ENCODE measurements around the gene KRTAP1-5. TPM values are rescaled to one million over a fixed set of nuclear protein-coding genes. Genes with fewer than 3 reads are reported as not detected.
"Not testable (repeated sequence)": the region's sequence is repeated elsewhere in the genome, so short reads cannot be mapped to it uniquely, and the experiment has no call there.

Gene KRTAP1-5
- total RNA-seq, 1 experiment from 2014 or later = not detected

DNA sequence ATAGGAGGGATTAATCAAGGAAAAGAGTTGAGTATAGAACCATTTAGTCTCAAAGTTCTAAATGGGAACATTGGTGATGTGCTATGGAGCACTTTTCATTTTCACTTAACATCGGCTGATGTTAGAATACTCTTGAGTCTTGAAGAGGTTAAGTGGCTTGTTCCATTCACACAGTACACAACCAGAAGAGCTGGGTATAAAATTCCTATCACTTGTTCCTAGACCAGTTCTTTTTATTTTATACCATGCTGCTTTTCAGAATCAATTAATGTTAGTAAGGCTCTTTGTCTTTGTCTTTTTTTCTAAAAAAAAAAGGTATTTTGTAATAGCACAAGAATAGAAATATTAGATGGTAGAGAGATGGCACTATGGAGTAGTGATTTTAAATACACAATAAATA is 15.9 kb upstream of the KRTAP1-5 start:
- Histone ChIP-seq H3K27ac (ENCODE audit: low read length) (no peak overlapping the region), H3K9me3 (ENCODE audit: control insufficient read depth, insufficient read depth, low read depth, low read length) (no peaks in the 10 kb centered on the region), H3K36me3 (ENCODE audit: control insufficient read depth, insufficient read depth, low read length) (no peaks in the 10 kb centered on the region), H3K27me3 (ENCODE audit: control insufficient read depth, insufficient read depth, low read length) (no peaks in the 10 kb centered on the region), H3K4me3 (ENCODE audit: low read depth in 2 of 2, low read length in 2 of 2) (no peak overlapping the region), H3K4me1 (ENCODE audit: control insufficient read depth, insufficient read depth, low read length) (no peaks in the 10 kb centered on the region)
- DNase-seq (ENCODE audit: low read depth, low spot score) (no peak), ATAC-seq (no peak)
- CTCF ChIA-PET = no interaction called here
- intact Hi-C loops (cut with micrococcal nuclease; ENCODE audit: unreplicated experiment) = no loop called here
- POLR2A ChIA-PET = interaction anchor here (0.6 kb wide), 1 partner anchor 726 kb away, joined by 3 read pairs; no protein-coding TSS in a partner anchor
- BruUV-seq (replicated peaks) = no TSS peak
- in situ Hi-C loops (cut with HindIII; ENCODE audit: low pct_unique_long_range_greater_than_20kb, low sequenced_read_pairs) = no loop called here
- TF ChIP-seq, protein P1, sequence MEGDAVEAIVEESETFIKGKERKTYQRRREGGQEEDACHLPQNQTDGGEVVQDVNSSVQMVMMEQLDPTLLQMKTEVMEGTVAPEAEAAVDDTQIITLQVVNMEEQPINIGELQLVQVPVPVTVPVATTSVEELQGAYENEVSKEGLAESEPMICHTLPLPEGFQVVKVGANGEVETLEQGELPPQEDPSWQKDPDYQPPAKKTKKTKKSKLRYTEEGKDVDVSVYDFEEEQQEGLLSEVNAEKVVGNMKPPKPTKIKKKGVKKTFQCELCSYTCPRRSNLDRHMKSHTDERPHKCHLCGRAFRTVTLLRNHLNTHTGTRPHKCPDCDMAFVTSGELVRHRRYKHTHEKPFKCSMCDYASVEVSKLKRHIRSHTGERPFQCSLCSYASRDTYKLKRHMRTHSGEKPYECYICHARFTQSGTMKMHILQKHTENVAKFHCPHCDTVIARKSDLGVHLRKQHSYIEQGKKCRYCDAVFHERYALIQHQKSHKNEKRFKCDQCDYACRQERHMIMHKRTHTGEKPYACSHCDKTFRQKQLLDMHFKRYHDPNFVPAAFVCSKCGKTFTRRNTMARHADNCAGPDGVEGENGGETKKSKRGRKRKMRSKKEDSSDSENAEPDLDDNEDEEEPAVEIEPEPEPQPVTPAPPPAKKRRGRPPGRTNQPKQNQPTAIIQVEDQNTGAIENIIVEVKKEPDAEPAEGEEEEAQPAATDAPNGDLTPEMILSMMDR (IDR thresholded peaks at IDR 0.05) = no peak
- no peak for TF ChIP-seq TCF7L2 (IDR thresholded peaks at IDR 0.05; ENCODE audit: low read depth, low read length)

DNA sequence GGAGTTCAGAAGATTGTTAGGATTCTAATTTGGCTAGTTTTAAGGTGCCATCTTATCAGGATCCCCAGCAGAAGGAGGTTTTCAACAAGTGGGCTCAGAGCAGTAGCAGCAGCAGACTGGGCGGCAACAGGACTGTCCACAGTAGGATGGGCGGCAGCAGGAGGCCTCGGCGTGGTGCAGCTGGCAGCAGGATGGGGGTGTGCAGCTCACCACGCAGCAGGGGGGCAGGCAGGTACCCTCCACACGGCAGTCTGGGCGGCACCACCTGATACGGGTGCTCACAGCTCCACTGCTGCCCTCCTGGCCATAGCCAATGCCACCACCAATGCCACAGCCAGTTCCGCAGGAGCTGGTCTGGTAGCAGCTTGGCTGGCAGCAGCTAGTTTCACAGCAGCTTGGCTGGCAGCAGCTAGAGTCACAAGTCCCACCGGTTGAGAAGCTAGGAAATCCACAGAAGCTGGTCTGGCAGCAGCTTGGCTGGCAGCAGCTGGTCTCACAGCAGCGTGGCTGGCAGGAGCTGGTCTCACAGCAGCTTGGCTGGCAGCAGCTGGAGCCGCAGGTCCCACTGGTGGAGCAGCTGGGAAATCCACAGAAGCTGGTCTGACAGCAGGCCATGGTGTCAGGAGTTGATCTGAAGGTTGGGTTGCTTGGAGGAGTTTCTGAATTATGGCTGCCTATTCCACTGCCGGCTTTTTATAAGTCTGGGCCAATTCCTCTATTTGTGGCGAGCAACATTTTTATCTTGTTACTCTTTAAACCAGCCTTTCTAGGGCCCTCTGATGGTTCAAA is 14.0 kb upstream of the KRTAP1-5 start, which contains the start of gene KRTAP1-1:
Gene KRTAP1-1, minus strand, starts transcription at position 668 of the 789 bp plus-strand sequence. Its CDS starts 53 bp downstream, at position 615.
- H3K4me3 ChIP-seq (ENCODE audit: low read depth in 2 of 2, low read length in 2 of 2); CTCF ChIA-PET; in situ Hi-C loops (cut with HindIII; ENCODE audit: low pct_unique_long_range_greater_than_20kb, low sequenced_read_pairs); H3K27me3 ChIP-seq (ENCODE audit: control insufficient read depth, insufficient read depth, low read length); intact Hi-C loops (cut with micrococcal nuclease; ENCODE audit: unreplicated experiment); BruUV-seq (replicated peaks); DNase-seq (ENCODE audit: low read depth, low spot score); H3K9me3 ChIP-seq (ENCODE audit: control insufficient read depth, insufficient read depth, low read depth, low read length); POLR2A ChIA-PET; H3K27ac ChIP-seq (ENCODE audit: low read length); H3K4me1 ChIP-seq (ENCODE audit: control insufficient read depth, insufficient read depth, low read length); H3K36me3 ChIP-seq (ENCODE audit: control insufficient read depth, insufficient read depth, low read length): not testable (repeated sequence)
- peak; percentile 68; the same call in 1 of the 2 replicates for ATAC-seq

DNA sequence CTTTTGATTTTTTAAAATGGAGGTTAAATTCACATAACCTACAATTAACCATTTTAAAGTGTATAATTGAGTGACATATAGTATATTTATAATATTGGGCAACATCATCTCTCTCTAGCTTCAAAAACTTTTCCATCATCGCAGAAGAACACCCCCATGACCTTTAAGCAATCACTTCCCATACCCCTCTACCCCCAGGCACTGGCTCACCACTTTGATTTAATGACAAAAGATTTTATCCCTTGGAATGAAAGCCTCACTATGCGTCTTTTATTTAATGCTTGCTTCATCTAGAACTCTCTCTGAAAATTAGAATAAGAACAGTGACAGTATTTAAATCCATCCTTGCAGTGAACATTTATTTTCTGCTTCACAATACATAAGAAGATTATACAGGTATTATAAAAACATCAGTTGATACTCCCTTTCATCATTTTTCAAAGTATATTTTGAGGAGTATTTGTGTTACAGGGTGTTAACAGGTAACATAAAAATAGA is 10.9 kb upstream of the KRTAP1-5 start:
- ATAC-seq = no peak
- in situ Hi-C loops (cut with HindIII; ENCODE audit: low pct_unique_long_range_greater_than_20kb, low sequenced_read_pairs) (no loop called here), intact Hi-C loops (cut with micrococcal nuclease; ENCODE audit: unreplicated experiment) (no loop called here)
- no peak for DNase-seq (ENCODE audit: low read depth, low spot score)
- H3K4me1 ChIP-seq (ENCODE audit: control insufficient read depth, insufficient read depth, low read length) = no peaks in the 10 kb centered on the region
- POLR2A ChIA-PET = no interaction called here
- no peaks in the 10 kb centered on the region for H3K9me3 ChIP-seq (ENCODE audit: control insufficient read depth, insufficient read depth, low read depth, low read length)
- CTCF ChIA-PET = no interaction called here
- H3K27me3 ChIP-seq (ENCODE audit: control insufficient read depth, insufficient read depth, low read length) = no peaks in the 10 kb centered on the region
- no peak for TF ChIP-seq SIN3A (IDR thresholded peaks at IDR 0.05; ENCODE audit: borderline replicate concordance, insufficient read depth, low read depth, low read length)
- TF ChIP-seq, protein P1 (IDR thresholded peaks at IDR 0.05) = no peak
- no peak for TF ChIP-seq TCF7L2 (IDR thresholded peaks at IDR 0.05; ENCODE audit: low read depth, low read length)
- TF ChIP-seq POLR2AphosphoS5 (IDR thresholded peaks at IDR 0.05; ENCODE audit: low read depth, low read length) = no peak
- no peak overlapping the region for H3K4me3 ChIP-seq (ENCODE audit: low read depth in 2 of 2, low read length in 2 of 2)
- no peaks in the 10 kb centered on the region for H3K36me3 ChIP-seq (ENCODE audit: control insufficient read depth, insufficient read depth, low read length)
- H3K27ac ChIP-seq (ENCODE audit: low read length) = no peak overlapping the region
- no TSS peak for BruUV-seq (replicated peaks)

DNA sequence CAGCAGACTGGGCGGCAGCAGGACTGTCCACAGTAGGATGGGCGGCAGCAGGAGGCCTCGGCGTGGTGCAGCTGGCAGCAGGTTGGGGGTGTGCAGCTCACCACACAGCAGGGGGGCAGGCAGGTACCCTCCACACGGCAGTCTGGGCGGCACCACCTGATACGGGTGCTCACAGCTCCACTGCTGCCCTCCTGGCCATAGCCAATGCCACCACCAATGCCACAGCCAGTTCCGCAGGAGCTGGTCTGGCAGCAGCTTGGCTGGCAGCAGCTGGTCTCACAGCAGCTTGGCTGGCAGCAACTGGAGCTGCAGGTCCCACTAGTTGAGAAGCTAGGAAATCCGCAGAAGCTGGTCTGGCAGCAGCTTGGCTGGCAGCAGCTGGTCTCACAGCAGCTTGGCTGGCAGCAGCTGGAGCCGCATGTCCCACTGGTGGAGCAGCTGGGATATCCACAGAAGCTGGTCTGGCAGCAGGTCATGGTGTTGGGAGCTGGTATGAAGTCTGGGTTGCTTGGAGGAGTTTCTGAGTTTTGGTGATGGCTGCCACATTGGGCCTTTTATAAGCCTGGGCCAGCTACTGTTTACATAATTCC is 7.4 kb upstream of the KRTAP1-5 start, which contains the start of gene KRTAP1-3:
Gene KRTAP1-3, minus strand, starts transcription at position 529 of the 590 bp plus-strand sequence. Its CDS starts 53 bp downstream, at position 476.
- intact Hi-C loops (cut with micrococcal nuclease; ENCODE audit: unreplicated experiment); CTCF ChIA-PET; ATAC-seq; H3K27me3 ChIP-seq (ENCODE audit: control insufficient read depth, insufficient read depth, low read length); in situ Hi-C loops (cut with HindIII; ENCODE audit: low pct_unique_long_range_greater_than_20kb, low sequenced_read_pairs); H3K9me3 ChIP-seq (ENCODE audit: control insufficient read depth, insufficient read depth, low read depth, low read length); H3K4me3 ChIP-seq (ENCODE audit: low read depth in 2 of 2, low read length in 2 of 2); POLR2A ChIA-PET; DNase-seq (ENCODE audit: low read depth, low spot score); H3K4me1 ChIP-seq (ENCODE audit: control insufficient read depth, insufficient read depth, low read length); H3K36me3 ChIP-seq (ENCODE audit: control insufficient read depth, insufficient read depth, low read length); H3K27ac ChIP-seq (ENCODE audit: low read length); BruUV-seq (replicated peaks): not testable (repeated sequence)
